Fibroblast of skin of left quadriceps (primary cell): ENCODE data around the gene CCDC141.
A peak's percentile ranks its signal among the peaks of the same experiment; 100 is the strongest.
"Not testable (repeated sequence)": the region's sequence is repeated elsewhere in the genome, so short reads cannot be mapped to it uniquely, and the experiment has no call there.

Experiments
- DNase-seq, 2 experiments: peaks; one replicate each; pipeline ENCODE4 v3.0.0-alpha.2; 2013; ENCODE audit warnings: low read depth in 2 of 2

The CCDC141 gene

GRCh38 chr2:179036353-179036905 lies 13.5 kb downstream of the CCDC141 start:
- no peak for DNase-seq

DNA sequence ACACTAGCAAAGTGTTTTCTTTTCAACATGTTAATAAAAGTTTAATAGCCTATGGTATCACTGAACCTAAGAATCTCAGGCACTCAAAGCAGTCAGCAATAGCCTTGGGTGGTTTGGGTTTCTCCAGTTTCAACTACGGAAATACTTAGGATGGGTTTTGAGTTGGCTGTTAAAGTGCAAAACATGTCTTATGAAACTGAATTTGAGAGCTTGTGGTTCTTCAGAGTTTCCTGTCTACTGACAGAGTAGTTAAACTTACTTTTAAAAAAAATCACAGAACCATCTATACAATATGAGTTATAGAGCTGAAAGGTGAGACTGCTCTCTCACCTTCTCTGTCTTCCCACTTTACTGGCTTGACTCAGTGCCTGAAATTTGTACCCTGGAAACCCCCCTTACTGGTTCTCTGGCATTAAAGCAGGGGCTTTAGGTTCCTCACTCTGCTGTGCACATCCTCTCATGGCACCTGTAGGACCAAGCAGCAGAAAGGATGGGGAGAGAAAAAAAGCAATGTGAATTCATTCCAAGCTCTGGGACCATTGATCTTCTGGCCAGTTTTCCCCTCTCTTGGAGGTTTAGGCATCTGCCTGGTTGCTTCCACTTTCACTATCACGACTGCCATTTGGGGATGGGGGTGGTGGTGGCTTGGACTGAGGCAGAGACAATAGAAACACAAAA lies 18.1 kb downstream of the CCDC141 start:
- DNase-seq: peak; percentile 69 to 71

- DNase-seq: no peak
Measured at GRCh38 chr2:179024445-179024844, 25.5 kb downstream of the CCDC141 start.

GRCh38 chr2:179022685-179023084 lies 27.3 kb downstream of the CCDC141 start:
- DNase-seq: no peak

DNA sequence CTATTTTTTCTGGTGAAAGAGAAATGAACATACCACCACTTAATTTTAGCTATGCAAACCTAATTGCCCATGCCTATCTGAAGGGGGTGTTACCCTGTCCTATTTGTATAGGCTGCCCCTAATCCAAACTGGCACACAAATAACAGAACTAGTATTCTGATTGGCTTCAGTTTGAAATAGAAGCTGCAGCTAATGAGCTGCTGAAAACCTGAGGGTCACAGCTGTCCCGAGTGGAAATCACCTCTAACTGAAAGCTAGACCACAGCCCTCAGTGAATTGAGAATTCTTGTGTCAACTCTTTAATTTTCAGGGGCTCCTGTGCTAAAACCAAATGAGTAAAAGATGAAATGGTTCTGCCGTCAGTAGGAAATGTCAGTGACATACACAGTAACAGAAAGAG lies 28.7 kb downstream of the CCDC141 start:
- DNase-seq: no peak

- DNase-seq: no peak
Measured at GRCh38 chr2:179020156-179020750, 29.7 kb downstream of the CCDC141 start.

GRCh38 chr2:179019260-179019659 lies 30.7 kb downstream of the CCDC141 start:
- DNase-seq: no peak

DNA sequence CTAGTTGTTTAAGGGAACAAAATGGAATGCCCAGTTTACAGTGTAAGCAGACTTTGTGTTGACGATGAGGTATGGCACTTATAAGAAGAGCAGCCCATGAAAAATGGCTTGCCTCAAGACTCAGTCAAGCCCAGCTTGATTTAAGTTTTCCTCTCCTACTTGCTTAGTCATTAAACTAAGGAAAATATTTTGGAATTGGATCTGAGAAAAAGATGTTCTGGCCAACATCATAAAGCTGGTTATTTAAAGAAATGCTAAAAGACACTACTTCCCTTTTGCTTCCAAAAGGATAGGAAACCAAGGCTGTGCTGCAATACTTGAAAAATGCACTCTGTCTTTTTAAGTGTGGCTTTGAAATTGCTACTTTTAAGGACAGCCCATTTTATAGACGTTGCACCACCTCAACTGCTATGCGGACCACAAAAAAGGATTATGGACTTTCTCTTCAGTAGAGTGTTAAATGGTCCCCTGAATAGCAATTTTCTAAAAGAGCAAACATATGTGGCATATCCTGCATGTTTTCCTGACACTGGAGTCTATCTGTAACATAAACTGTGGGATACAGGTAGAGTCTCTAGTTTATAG lies 32.1 kb downstream of the CCDC141 start:
- DNase-seq: no peak

DNA sequence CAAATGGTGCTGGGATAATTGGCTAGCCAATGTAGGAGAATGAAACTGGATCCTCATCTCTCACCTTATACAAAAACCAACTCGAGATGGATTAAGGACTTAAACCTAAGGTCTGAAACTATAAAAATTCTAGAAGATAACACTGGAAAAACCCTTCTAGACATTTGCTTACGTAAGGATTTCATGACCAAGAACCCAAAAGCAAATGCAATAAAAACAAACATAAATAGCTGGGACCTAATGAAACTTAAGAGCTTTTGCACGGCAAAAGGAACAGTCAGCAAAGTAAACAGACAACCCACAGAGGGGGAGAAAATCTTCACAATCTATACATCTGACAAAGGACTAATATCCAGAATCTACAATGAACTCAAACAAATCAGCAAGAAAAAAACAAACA lies 35.7 kb downstream of the CCDC141 start:
- DNase-seq: not testable (repeated sequence)

- no peak for DNase-seq
Measured at GRCh38 chr2:179005976-179006375, 44.0 kb downstream of the CCDC141 start.

DNA sequence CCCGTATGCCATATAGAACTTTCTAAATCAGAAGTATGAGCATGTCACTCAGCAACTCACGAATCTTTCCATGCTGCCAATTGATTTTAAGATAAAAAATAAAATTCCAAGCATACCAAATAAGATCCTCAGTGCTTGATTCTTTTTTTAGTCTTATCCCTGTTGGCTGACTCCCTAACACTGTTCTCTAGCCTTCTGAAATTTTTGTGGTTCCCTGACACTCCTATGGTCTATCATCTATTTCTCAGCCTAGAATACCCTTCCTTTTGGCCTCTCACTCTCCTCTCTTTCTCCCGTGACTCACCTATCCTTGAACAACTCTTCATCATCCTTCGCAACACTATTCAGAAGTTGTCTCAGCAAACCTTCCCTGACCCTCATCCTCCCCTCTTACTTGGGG lies 50.5 kb downstream of the CCDC141 start:
- no peak for DNase-seq

- DNase-seq: no peak
Measured at GRCh38 chr2:178998539-178998938, 51.4 kb downstream of the CCDC141 start.

GRCh38 chr2:178997477-178997876 lies 52.5 kb downstream of the CCDC141 start:
- DNase-seq: no peak

DNA sequence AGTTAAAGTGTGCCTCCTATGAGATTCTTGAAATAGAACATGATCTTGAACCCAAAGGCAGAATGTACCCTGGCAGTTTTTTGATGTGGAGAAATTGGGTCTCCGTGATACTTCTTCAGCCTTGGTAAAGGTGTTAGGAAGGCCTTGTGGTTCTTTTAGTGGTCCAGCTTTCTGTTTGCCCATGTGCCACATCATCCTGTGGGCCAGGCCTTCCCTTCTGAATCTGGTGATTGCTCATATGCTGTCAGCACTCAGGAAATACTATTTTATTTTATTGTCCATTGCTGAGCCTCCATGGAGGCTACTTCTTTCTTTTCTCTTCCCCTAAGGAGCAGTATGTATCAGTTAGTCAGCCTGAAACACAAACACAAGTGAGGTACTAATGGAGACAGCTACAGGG lies 52.9 kb downstream of the CCDC141 start:
- no peak for DNase-seq

DNA sequence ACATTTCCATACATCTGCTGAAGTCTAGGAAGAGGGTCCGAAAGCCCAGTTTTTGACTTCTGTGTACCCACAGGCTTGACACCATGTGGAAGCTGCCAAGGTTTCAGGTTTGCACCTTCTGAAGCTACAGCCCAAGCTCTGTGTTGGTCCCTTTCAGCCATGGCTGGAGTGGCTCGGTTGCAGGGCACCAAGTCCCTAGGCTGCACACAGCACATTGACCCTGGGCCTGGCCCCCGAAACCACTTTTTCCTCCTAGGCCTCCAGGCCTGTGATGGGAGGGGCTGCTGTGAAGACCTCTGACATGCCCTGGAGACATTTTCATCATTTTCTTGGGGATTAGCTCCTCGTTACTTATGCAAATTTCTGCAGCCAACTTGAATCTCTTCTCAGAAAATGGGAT lies 55.7 kb downstream of the CCDC141 start:
- DNase-seq: no peak

DNA sequence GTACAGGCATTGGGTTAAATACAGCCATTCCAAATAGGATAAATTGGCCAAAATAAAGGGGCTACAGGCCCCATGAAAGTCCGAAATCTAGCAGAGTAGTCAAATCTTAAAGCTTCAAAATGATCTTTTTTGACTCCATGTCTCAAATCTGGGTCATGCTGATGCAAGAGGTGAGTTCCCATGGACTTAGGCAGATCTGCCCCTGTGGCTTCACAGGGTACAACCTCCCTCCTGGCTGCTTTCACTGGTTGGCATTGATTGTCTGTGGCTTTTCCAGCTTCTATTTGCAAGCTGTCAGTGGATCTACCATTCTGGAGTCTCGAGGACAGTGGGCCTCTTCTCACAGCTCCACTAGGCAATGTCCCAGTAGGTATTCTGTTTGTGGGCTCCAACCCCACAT lies 56.1 kb downstream of the CCDC141 start:
- DNase-seq: no peak

DNA sequence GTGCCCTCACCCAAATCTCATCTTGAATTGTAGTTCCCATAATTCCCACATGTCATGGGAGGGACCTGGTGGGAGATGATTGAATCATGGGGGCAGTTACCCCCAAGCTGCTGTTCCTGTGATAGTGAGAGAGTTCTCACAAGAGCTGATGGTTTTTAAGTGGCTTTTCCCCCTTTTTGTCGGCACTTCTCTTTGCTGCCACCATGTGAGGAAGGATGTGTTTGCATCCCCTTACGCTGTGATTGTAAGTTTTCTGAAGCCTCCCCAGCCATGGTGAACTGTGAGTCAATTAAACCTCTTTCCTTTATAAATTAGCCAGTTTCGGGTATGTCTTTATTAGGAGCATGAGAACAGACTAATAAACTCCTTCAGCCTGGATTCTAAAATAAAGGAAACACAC lies 57.2 kb downstream of the CCDC141 start:
- DNase-seq: not testable (repeated sequence)

GRCh38 chr2:178990533-178991241 lies 59.2 kb downstream of the CCDC141 start:
- DNase-seq: no peak

- DNase-seq: not testable (repeated sequence)
Measured at GRCh38 chr2:178989424-178989823, 60.5 kb downstream of the CCDC141 start.

- DNase-seq: not testable (repeated sequence)
Measured at GRCh38 chr2:178982652-178983051, 67.3 kb downstream of the CCDC141 start.

DNA sequence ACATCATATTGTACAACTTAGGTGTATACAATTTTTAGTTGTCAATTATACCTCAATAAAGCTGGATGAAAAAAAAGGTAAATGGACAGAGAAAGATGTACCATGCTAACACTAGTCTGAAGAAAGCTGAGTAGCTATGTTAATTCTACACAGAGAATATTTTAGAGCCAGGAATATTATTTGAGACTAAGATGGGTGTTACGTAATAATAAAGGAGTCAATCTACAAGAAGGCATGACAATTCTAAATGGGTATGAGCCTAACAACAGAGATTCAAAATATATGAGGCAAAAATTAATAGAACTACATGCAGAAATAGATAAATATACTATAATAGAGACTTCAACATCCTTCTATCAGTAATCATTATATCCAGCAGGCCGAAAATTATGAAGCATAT lies 69.1 kb downstream of the CCDC141 start:
- no peak for DNase-seq

DNA sequence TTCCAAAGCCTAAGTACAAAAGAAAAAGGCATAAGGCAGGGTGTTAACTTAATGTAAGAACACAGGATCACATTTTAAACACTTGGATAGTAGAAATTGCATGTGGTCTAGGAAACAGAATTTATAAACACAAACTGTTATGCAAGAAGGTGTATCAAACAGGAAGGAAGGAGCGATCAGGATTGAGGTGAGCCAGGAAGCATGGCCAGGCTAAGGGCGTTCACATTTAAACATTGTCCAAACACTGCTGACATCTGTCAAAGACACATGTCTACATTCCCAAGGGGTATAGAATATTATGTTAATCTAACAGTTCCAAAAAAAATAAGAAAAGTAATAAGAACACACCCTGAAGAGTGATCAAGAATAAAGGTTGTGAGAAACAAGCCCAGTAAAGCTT lies 71.3 kb downstream of the CCDC141 start:
- DNase-seq: no peak
